Measurements from ENCODE around the gene KCNJ12.

GRCh38 chr17:21385281-21385845 is 9.2 kb downstream of the KCNJ12 start:
- TF ChIP-seq CTCF (IDR thresholded peaks at IDR 0.05) (no peak), ZSCAN18 (CRISPR knock-in tag; IDR thresholded peaks at IDR 0.05) (no peak), IRF2 (CRISPR knock-in tag; IDR thresholded peaks at IDR 0.05; ENCODE audit: borderline replicate concordance, low read depth) (no peak), NFYB (CRISPR knock-in tag; conservative IDR thresholded peaks at IDR 0.05; ENCODE audit: low read depth) (no peak), TEAD4 (CRISPR knock-in tag; IDR thresholded peaks at IDR 0.05) (no peak), FOXJ3 (CRISPR knock-in tag; IDR thresholded peaks at IDR 0.05; ENCODE audit: borderline replicate concordance) (no peak), CREB1 (CRISPR knock-in tag; IDR thresholded peaks at IDR 0.05) (no peak), MYBL2 (CRISPR knock-in tag; IDR thresholded peaks at IDR 0.05) (no peak)
- TF ChIP-seq, protein P1, sequence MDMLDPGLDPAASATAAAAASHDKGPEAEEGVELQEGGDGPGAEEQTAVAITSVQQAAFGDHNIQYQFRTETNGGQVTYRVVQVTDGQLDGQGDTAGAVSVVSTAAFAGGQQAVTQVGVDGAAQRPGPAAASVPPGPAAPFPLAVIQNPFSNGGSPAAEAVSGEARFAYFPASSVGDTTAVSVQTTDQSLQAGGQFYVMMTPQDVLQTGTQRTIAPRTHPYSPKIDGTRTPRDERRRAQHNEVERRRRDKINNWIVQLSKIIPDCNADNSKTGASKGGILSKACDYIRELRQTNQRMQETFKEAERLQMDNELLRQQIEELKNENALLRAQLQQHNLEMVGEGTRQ (CRISPR knock-in tag; IDR thresholded peaks at IDR 0.05) = no peak
